Measurements from ENCODE around the gene RAB40C. TPM values are rescaled to one million over a fixed set of nuclear protein-coding genes. Genes with fewer than 3 reads are reported as not detected.

The RAB40C gene
- total RNA-seq: 9.2 and 10.9 TPM in 2 replicates

GRCh38 chr16:589658-590187 lies at the start of gene RAB40C:
Gene RAB40C, plus strand, starts transcription at chr16:590066. Its CDS starts 226 bp downstream, at chr16:590292.

GRCh38 chr16:560204-560700 lies 29.6 kb upstream of the RAB40C start, which contains the start of gene PRR35:
Gene PRR35, plus strand, starts transcription at chr16:560394. Its CDS starts 2,901 bp downstream, at chr16:563295.

GRCh38 chr16:566475-567372 lies 23.1 kb upstream of the RAB40C start, which contains the start of gene NHLRC4:
Gene NHLRC4, plus strand, starts transcription at chr16:567005. Its CDS starts 1,043 bp downstream, at chr16:568048.

GRCh38 chr16:569445-570254 lies 20.2 kb upstream of the RAB40C start, which contains the start of gene PIGQ:
Gene PIGQ, plus strand, starts transcription at chr16:569968. Its CDS starts 4,107 bp downstream, at chr16:574075.

GRCh38 chr16:630815-631405 lies 41.0 kb downstream of the RAB40C start, which contains the start of gene WFIKKN1:
Gene WFIKKN1, plus strand, starts transcription at chr16:630985. Its CDS starts 269 bp downstream, at chr16:631254.

GRCh38 chr16:636206-637080 lies 46.6 kb downstream of the RAB40C start, which contains the start of gene METTL26:
Gene METTL26, minus strand, starts transcription at chr16:636305. Its CDS starts 15 bp downstream, at chr16:636290.

GRCh38 chr16:641326-642188 lies 51.7 kb downstream of the RAB40C start, which contains the start of gene MCRIP2:
Gene MCRIP2, plus strand, starts transcription at chr16:641828. Its CDS starts 164 bp downstream, at chr16:641992.

GRCh38 chr16:648781-649589 lies 59.1 kb downstream of the RAB40C start, which contains the start of gene WDR90:
Gene WDR90, plus strand, starts transcription at chr16:649365. Its CDS starts 52 bp downstream, at chr16:649417.

GRCh38 chr16:667780-668518 lies 78.1 kb downstream of the RAB40C start, which contains the start of gene RHOT2:
Gene RHOT2, plus strand, starts transcription at chr16:668132. Its CDS starts 68 bp downstream, at chr16:668200.

GRCh38 chr16:674968-675883 lies 85.4 kb downstream of the RAB40C start, which contains the start of gene RHBDL1:
Gene RHBDL1, plus strand, starts transcription at chr16:675671. Its CDS starts 120 bp downstream, at chr16:675791.

Other genes starting within 250 kb of the RAB40C start
- 16.1 and 18.0 TPM in 2 replicates for gene AXIN1, start 237.3 kb upstream of the RAB40C start, total RNA-seq
- gene MRPL28, start 219.5 kb upstream of the RAB40C start, total RNA-seq: 55.8 and 65.9 TPM in 2 replicates
- 62.1 and 67.1 TPM in 2 replicates for gene PGAP6, start 208.1 kb upstream of the RAB40C start, total RNA-seq
- 31.6 and 32.1 TPM in 2 replicates for gene NME4, start 192.9 kb upstream of the RAB40C start, total RNA-seq
- gene DECR2, start 188.2 kb upstream of the RAB40C start, total RNA-seq: 10.2 and 13.8 TPM in 2 replicates
- 27.5 and 38.9 TPM in 2 replicates for gene RAB11FIP3, start 164.4 kb upstream of the RAB40C start, total RNA-seq
- 18.3 and 25.2 TPM in 2 replicates for gene CAPN15, start 62.4 kb upstream of the RAB40C start, total RNA-seq
- gene PRR35, start 29.7 kb upstream of the RAB40C start, total RNA-seq: not detected in 2 replicates
- 2.2 and 2.3 TPM in 2 replicates for gene NHLRC4, start 23.1 kb upstream of the RAB40C start, total RNA-seq
- gene PIGQ, start 20.1 kb upstream of the RAB40C start, total RNA-seq: 15.1 and 15.9 TPM in 2 replicates
- gene WFIKKN1, start 40.9 kb downstream of the RAB40C start, total RNA-seq: under 0.01 and 0.09 TPM in 2 replicates
- 46.4 and 47.7 TPM in 2 replicates for gene METTL26, start 46.2 kb downstream of the RAB40C start, total RNA-seq
- 6.9 and 9.4 TPM in 2 replicates for gene MCRIP2, start 51.8 kb downstream of the RAB40C start, total RNA-seq
- gene WDR90, start 59.3 kb downstream of the RAB40C start, total RNA-seq: 6.2 and 6.4 TPM in 2 replicates
- gene RHOT2, start 78.1 kb downstream of the RAB40C start, total RNA-seq: 23.5 and 23.8 TPM in 2 replicates
- gene RHBDL1, start 85.6 kb downstream of the RAB40C start, total RNA-seq: 0.17 TPM in 1 of 2 replicates, not detected in the other
- gene STUB1, start 90.3 kb downstream of the RAB40C start, total RNA-seq: 71.7 and 89.8 TPM in 2 replicates
- 17.9 and 18.5 TPM in 2 replicates for gene JMJD8, start 94.3 kb downstream of the RAB40C start, total RNA-seq
- 1.7 and 2.5 TPM in 2 replicates for gene WDR24, start 100.3 kb downstream of the RAB40C start, total RNA-seq
- under 0.01 and 0.09 TPM in 2 replicates for gene FBXL16, start 115.7 kb downstream of the RAB40C start, total RNA-seq
- gene METRN, start 125.1 kb downstream of the RAB40C start, total RNA-seq: 14.1 and 27.2 TPM in 2 replicates
- gene ANTKMT, start 131.1 kb downstream of the RAB40C start, total RNA-seq: 12.2 and 13.8 TPM in 2 replicates
- gene CCDC78, start 136.4 kb downstream of the RAB40C start, total RNA-seq: 0.22 and 0.34 TPM in 2 replicates
- 4.6 and 4.7 TPM in 2 replicates for gene HAGHL, start 137.0 kb downstream of the RAB40C start, total RNA-seq
- 23.0 and 30.9 TPM in 2 replicates for gene CIAO3, start 150.9 kb downstream of the RAB40C start, total RNA-seq
- gene MSLN, start 170.7 kb downstream of the RAB40C start, total RNA-seq: 0.17 TPM in 1 of 2 replicates, not detected in the other
- 19.3 and 19.5 TPM in 2 replicates for gene RPUSD1, start 198.3 kb downstream of the RAB40C start, total RNA-seq
- 3.1 and 3.3 TPM in 2 replicates for gene CHTF18, start 198.6 kb downstream of the RAB40C start, total RNA-seq
- not detected in 2 replicates for gene GNG13, start 210.7 kb downstream of the RAB40C start, total RNA-seq